AG09309 (cell line): ENCODE results near the gene IL17F.

Experiments
- DNase-seq: peaks from one replicate; pipeline ENCODE4 v3.0.0-alpha.2; 2010; ENCODE audit warnings: low read depth
- H3K4me3 ChIP-seq: 2 replicates; pipeline ENCODE4 v1.5.1; 2011; ENCODE audit warnings: mild to moderate bottlenecking, low read depth, low read length, moderate library complexity; ENCODE audit not compliant: control insufficient read depth
- TF ChIP-seq, protein P1 (sequence below): IDR thresholded peaks from 2 replicates; pipeline ENCODE4 v1.5.1; 2011; ENCODE audit warnings: mild to moderate bottlenecking, low read depth, low read length, inconsistent platforms; ENCODE audit not compliant: insufficient read depth, control insufficient read depth; ENCODE audit errors: missing control alignments

The IL17F gene

DNA sequence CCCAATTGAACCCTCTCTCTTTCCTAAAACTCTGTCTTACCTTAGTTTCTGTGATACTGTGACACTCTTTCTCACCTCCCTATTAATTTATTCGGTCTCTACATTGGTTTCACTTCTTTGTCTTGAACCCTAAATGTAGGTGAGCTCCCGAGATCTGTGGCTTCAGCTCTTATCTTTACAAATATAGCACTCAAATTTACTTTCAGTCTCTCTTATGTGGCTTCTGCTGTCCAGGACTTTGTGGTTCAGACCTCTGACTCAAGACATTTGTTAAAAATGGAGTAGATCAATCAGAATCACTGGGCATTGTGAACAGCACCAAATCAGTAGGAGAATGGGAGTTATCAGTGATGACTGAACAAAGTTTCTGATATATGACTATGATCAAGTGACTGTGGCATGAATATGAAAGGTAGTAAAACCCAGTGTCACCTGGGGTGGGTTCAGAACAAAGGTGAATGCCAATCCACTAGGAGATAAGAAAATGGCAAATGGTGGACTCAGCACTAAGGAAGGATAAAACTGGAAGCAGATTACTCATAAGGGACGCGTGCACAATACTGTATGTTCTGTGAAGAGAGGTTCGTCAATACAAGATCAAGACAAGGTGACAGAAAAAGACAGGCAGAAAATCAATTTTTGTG is 27.2 kb downstream of the IL17F start:
- TF ChIP-seq, protein P1, sequence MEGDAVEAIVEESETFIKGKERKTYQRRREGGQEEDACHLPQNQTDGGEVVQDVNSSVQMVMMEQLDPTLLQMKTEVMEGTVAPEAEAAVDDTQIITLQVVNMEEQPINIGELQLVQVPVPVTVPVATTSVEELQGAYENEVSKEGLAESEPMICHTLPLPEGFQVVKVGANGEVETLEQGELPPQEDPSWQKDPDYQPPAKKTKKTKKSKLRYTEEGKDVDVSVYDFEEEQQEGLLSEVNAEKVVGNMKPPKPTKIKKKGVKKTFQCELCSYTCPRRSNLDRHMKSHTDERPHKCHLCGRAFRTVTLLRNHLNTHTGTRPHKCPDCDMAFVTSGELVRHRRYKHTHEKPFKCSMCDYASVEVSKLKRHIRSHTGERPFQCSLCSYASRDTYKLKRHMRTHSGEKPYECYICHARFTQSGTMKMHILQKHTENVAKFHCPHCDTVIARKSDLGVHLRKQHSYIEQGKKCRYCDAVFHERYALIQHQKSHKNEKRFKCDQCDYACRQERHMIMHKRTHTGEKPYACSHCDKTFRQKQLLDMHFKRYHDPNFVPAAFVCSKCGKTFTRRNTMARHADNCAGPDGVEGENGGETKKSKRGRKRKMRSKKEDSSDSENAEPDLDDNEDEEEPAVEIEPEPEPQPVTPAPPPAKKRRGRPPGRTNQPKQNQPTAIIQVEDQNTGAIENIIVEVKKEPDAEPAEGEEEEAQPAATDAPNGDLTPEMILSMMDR = no peak
- H3K4me3 ChIP-seq = no peak overlapping the region
- no peak for DNase-seq

DNA sequence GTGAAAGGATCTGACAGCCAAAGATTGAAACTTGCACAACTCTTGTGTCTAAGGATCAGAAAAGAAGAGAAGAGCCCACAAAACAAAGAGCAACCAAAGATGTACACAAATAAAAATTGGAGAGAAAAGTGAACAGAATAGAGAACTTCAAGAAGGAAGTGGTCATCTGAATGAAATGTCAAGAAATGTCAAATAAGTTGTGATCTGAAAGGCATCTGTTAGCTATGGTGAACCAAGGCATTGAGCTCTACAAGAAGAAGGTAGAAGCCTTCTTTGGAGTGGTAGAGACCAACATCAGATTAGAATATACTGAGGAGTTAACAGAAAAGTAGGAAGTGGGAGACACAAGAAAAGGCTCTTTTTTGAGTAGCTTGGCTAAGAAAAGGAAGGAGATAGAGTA is 28.5 kb downstream of the IL17F start:
- TF ChIP-seq, protein P1 = no peak

DNA sequence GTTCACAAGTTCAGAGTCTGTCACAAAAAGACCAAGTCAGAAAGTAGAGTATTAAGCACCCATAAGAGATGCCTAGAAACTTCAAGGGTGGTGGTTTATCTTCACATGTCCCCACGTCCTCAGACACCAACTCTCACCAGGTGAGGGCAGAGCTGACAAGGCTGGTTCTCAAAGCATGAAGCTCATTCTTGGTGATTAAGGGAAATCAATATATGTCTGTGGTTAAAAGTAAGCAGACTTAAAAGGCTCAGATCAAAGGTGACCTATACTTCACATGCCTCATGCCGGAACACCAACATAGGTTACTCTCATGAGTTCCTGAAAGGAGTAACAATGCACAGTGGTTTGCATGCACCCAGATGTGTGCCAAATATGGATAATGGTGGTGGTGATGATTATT is 31.2 kb downstream of the IL17F start:
- H3K4me3 ChIP-seq = no peak overlapping the region
- DNase-seq = no peak
- TF ChIP-seq, protein P1 = no peak

More for the DNA sequence above, 28.5 kb downstream of the IL17F start:
- no peak overlapping the region for H3K4me3 ChIP-seq
- no peak for DNase-seq

DNA sequence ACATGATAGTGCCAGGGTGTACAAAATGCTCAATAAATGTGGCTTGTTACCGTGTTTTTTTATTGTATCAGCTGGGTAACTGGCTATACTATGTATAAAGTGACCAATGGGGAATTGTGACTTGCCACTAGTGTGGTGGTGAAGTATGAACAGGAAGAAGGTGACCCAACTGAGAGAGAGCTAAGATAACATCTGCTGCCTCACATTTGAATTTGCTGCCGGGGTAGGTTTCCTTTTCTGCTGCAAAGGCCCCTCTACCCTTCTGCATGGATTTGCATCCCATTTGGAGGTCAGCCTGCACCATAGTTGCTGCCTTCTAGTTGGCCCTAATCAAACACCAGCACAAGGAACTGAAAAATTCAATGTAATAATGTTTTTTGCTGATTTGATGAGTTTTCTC is 34.1 kb downstream of the IL17F start:
- H3K4me3 ChIP-seq = no peak overlapping the region
- TF ChIP-seq, protein P1 = no peak
- no peak for DNase-seq

DNA sequence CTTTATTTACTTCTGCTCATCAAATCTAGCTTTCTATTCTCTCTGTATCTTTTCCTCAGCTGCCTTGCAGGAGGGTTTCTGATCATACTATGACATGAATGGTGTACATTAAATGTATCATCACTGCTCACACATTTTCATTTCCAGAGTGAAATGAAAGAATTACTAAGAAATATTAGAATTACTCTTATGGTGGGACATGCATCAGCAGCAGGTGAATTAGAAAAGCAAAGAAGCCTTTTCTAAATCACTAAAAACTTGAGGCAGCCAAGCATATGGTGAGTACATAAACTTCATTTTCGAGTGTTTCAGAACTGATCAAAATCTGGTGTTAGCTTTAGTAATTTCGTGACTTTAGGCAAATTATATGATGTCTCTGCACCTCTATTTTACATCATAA is 34.5 kb downstream of the IL17F start:
- no peak overlapping the region for H3K4me3 ChIP-seq
- TF ChIP-seq, protein P1 = no peak
- no peak for DNase-seq

DNA sequence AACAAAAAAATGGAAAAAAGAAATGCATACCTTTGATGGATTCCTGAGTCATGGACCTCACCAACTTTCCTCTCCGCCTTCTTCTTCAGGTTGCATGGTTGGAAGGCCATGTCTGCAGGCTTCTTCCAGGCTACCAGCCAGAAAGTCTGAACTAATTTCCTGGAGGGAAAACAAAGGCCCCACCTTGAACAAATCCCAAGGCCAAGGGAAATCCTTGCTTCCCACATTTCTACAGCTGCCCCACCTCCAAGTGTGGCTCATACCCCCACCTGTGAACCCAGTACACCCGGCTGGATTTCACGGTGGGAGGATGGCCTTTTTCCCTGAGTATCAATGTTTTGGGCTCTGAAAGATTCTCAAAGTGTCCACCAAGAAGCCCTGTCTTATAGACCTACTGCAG is 35.7 kb downstream of the IL17F start:
- no peak for DNase-seq
- TF ChIP-seq, protein P1 = no peak
- H3K4me3 ChIP-seq = no peak overlapping the region
